PC-3 (cell line): ENCODE data around the gene FGGY. TPM values are rescaled to one million over a fixed set of nuclear protein-coding genes. Genes with fewer than 3 reads are reported as not detected.

Experiments used
- ATAC-seq: fragments of 200-7000 bp; cut with Tn5 transposase; 2 replicates; pipeline ENCODE4 v1.9.1; 2020; ENCODE audit warnings: mild to moderate bottlenecking, moderate library complexity
- BruUV-seq: library from RNA; stranded (reverse); fragments of 400-500 nt; replicated peaks from 2 replicates; lab custom pipeline; 2021; lab: Mats Ljungman, UMichigan
- CTCF ChIA-PET: fragments of 300-600 bp; sonication (Branson Sonifier 250); formaldehyde crosslinking; loops from one replicate; lab custom pipeline; 2022; ENCODE audit warnings: antibody characterized with exemption; lab: Charles Lee
- POLR2A ChIA-PET: fragments of 300-600 bp; sonication (Branson Sonifier 250); formaldehyde crosslinking; loops from one replicate; lab custom pipeline; 2022; ENCODE audit warnings: antibody characterized with exemption; ENCODE audit not compliant: unreplicated experiment; lab: Charles Lee
- DNase-seq: peaks from one replicate; pipeline ENCODE4 v3.0.0-alpha.2; 2015
- H2AFZ ChIP-seq: fragments of 300-600 bp; sonication (generic); 2 replicates; pipeline ENCODE4 v1.6.0; 2016; ENCODE audit warnings: antibody characterized with exemption, low read length
- H3F3A ChIP-seq: fragments of 300-600 bp; sonication (generic); one replicate; pipeline ENCODE4 v1.6.0; 2017; ENCODE audit warnings: antibody characterized with exemption, low read length, control low read depth, mild to moderate bottlenecking; ENCODE audit not compliant: unreplicated experiment
- H3K27ac ChIP-seq: fragments of 300-600 bp; sonication (generic); 2 replicates; pipeline ENCODE4 v1.5.1; 2016; ENCODE audit warnings: mild to moderate bottlenecking, low read length
- H3K27me3 ChIP-seq: fragments of 300-600 bp; sonication (generic); 2 replicates; pipeline ENCODE4 v1.6.1; 2016; ENCODE audit warnings: low read length, mixed read lengths
- H3K36me3 ChIP-seq: fragments of 300-600 bp; sonication (generic); 2 replicates; pipeline ENCODE4 v1.6.1; 2016; ENCODE audit warnings: low read depth, mixed run types, low read length, mixed read lengths
- H3K4me1 ChIP-seq: fragments of 300-600 bp; sonication (generic); 2 replicates; pipeline ENCODE4 v1.5.1; 2016; ENCODE audit warnings: low read length; ENCODE audit not compliant: insufficient read depth
- H3K4me2 ChIP-seq: fragments of 300-600 bp; sonication (generic); 2 replicates; pipeline ENCODE4 v1.6.0; 2016; ENCODE audit warnings: low read length
- H3K4me3 ChIP-seq: fragments of 300-600 bp; sonication (generic); 2 replicates; pipeline ENCODE4 v1.5.1; 2016; ENCODE audit warnings: mild to moderate bottlenecking, low read length, mixed read lengths
- H3K79me2 ChIP-seq: fragments of 300-600 bp; sonication (generic); 2 replicates; pipeline ENCODE4 v1.6.1; 2017; ENCODE audit warnings: low read length, mixed read lengths
- H3K9ac ChIP-seq: fragments of 300-600 bp; sonication (generic); 2 replicates; pipeline ENCODE4 v1.6.0; 2016; ENCODE audit warnings: mild to moderate bottlenecking, low read length
- H3K9me2 ChIP-seq: fragments of 300-600 bp; sonication (generic); replicated peaks from 2 replicates; pipeline ENCODE4 v1.6.1; 2016; ENCODE audit warnings: mixed run types, low read length, mixed read lengths
- H3K9me3 ChIP-seq: fragments of 300-600 bp; sonication (generic); 2 replicates; pipeline ENCODE4 v1.6.1; 2016; ENCODE audit warnings: low read length, mixed read lengths
- H4K20me1 ChIP-seq: fragments of 300-600 bp; sonication (generic); 2 replicates; pipeline ENCODE4 v1.6.1; 2016; ENCODE audit warnings: low read length, mixed read lengths
- CTCF ChIP-seq: fragments of 300-600 bp; sonication (generic); conservative IDR thresholded peaks from 2 replicates; pipeline ENCODE4 v1.5.1; 2017; ENCODE audit warnings: antibody characterized with exemption, low read depth, mild to moderate bottlenecking, low read length
- EZH2 ChIP-seq: fragments of 300-600 bp; sonication (generic); IDR thresholded peaks from one replicate; pipeline ENCODE4 v1.6.1; 2017; ENCODE audit warnings: antibody characterized with exemption, mild to moderate bottlenecking, low read length; ENCODE audit not compliant: unreplicated experiment
- EZH2phosphoT487 ChIP-seq: fragments of 300-600 bp; sonication (generic); IDR thresholded peaks from 2 replicates; pipeline ENCODE4 v1.6.1; 2018; ENCODE audit warnings: mild to moderate bottlenecking, antibody characterized with exemption, low read length, borderline replicate concordance
- intact Hi-C: fragments of 100-400 bp; cut with micrococcal nuclease; formaldehyde crosslinking; loops from 2 replicates; pipeline ENCODE4 v1.9.0; 2023
- total RNA-seq: library from RNA; depleted of rRNA; stranded (reverse); fragments of >200 nt; gene quantifications from 2 replicates; pipeline ENCODE4 v1.2.3, GENCODE V29; 2014

Gene FGGY
- total RNA-seq, 1 experiment from 2014 or later, result 7.4 TPM

- Histone ChIP-seq H4K20me1 (no peaks in the 10 kb centered on the region), H3K4me1 (no peaks in the 10 kb centered on the region), H3K9ac (no peak overlapping the region), H3K36me3 (no peaks in the 10 kb centered on the region; the same call in 1 of the 2 replicates), H3K9me3 (no peaks in the 10 kb centered on the region), H3K27me3 (no peaks in the 10 kb centered on the region), H3K4me3 (no peak overlapping the region), H3K4me2 (no peak overlapping the region), H3K79me2 (no peaks in the 10 kb centered on the region), H3K9me2 (no peaks in the 10 kb centered on the region), H3K27ac (no peak overlapping the region), H2AFZ (no peak overlapping the region), H3F3A (no peaks in the 10 kb centered on the region)
- intact Hi-C loops, result no loop called here
- no peak for ATAC-seq
- ChIA-PET CTCF (no interaction called here), POLR2A (no interaction called here)
- TF ChIP-seq EZH2 (no peak), EZH2phosphoT487 (no peak), CTCF (no peak)
- no TSS peak for BruUV-seq
- no peak for DNase-seq
Measured at GRCh38 chr1:59564192-59564891, 267.4 kb downstream of the FGGY start.

GRCh38 chr1:59565611-59566410, 268.9 kb downstream of the FGGY start:
- no peak for TF ChIP-seq CTCF
- TF ChIP-seq EZH2phosphoT487, result no peak
- no peak for TF ChIP-seq EZH2
- DNase-seq (no peak), ATAC-seq (no peak)
- no peaks in the 10 kb centered on the region for H3K9me3 ChIP-seq
- BruUV-seq, result no TSS peak
- no peaks in the 10 kb centered on the region for H3K27me3 ChIP-seq
- no peak overlapping the region for H2AFZ ChIP-seq
- H3K4me3 ChIP-seq, result no peak overlapping the region
- H3K9me2 ChIP-seq, result no peaks in the 10 kb centered on the region
- H3K4me2 ChIP-seq, result no peak overlapping the region
- H3K27ac ChIP-seq, result no peak overlapping the region
- no peaks in the 10 kb centered on the region for H3K36me3 ChIP-seq
- H3K9ac ChIP-seq, result no peak overlapping the region
- CTCF ChIA-PET, result no interaction called here
- peaks cover 11% of the 10 kb centered on the region for H3K4me1 ChIP-seq
- H4K20me1 ChIP-seq, result no peaks in the 10 kb centered on the region
- POLR2A ChIA-PET, result no interaction called here
- H3K79me2 ChIP-seq, result no peaks in the 10 kb centered on the region
- intact Hi-C loops, result loop anchor here (5.0 kb wide), 1 partner anchor 784 kb away; the partner anchor contains the start of gene JUN
- H3F3A ChIP-seq, result no peaks in the 10 kb centered on the region
